Measurements from ENCODE around the gene TTC8. TPM values are rescaled to one million over a fixed set of nuclear protein-coding genes. Genes with fewer than 3 reads are reported as not detected.

Gene TTC8
- total RNA-seq, 1 experiment from 2014 or later = 9.2 TPM

- Histone ChIP-seq H3K18ac (ENCODE audit: insufficient read length, low read depth, low read length) (no peak overlapping the region), H3K9me3 (ENCODE audit: control insufficient read depth, low read depth, low read length) (no peaks in the 10 kb centered on the region), H2BK15ac (ENCODE audit: low read depth, low read length) (no peak overlapping the region), H3K14ac (ENCODE audit: insufficient read depth, low read length) (no peak overlapping the region), H3K4me1 (ENCODE audit: insufficient read depth, low read length) (no peaks in the 10 kb centered on the region), H4K91ac (ENCODE audit: insufficient read length, low read depth, low read length) (no peak overlapping the region), H3K4me2 (ENCODE audit: insufficient read depth, insufficient read length, low read length) (no peak overlapping the region), H3T11ph (ENCODE audit: low read length) (no peak overlapping the region), H2BK20ac (ENCODE audit: low read depth, low read length, poor library complexity, severe bottlenecking) (no peak overlapping the region), H2BK5ac (ENCODE audit: insufficient read length, low read length) (no peak overlapping the region), H4K20me1 (ENCODE audit: control insufficient read depth, insufficient read depth, insufficient read length) (no peaks in the 10 kb centered on the region), H3K56ac (ENCODE audit: insufficient read length, low read depth, low read length) (no peak overlapping the region), H2AFZ (ENCODE audit: low read length) (no peak overlapping the region), H3K27me3 (ENCODE audit: insufficient read depth, low read length) (no peaks in the 10 kb centered on the region), H3K79me1 (ENCODE audit: insufficient read depth, low read depth, low read length, poor library complexity, severe bottlenecking) (no peaks in the 10 kb centered on the region), H4K5ac (ENCODE audit: insufficient read length, low read depth, low read length) (no peak overlapping the region), H2AK5ac (ENCODE audit: insufficient read length, low read length) (no peak overlapping the region), H3K27ac (ENCODE audit: insufficient read length, low read depth, low read length) (no peak overlapping the region), H4K8ac (replicated peaks; ENCODE audit: insufficient read length, low read depth, low read length) (no peak overlapping the region), H3K79me2 (ENCODE audit: insufficient read depth, low read length) (no peaks in the 10 kb centered on the region), H3K9ac (ENCODE audit: extremely low read depth, insufficient read length, low read length) (no peak overlapping the region), H2BK120ac (ENCODE audit: low read depth, low read length, poor library complexity, severe bottlenecking) (no peak overlapping the region), H3K4ac (ENCODE audit: low read depth, low read length) (no peak overlapping the region), H2BK12ac (ENCODE audit: insufficient read length, low read depth, low read length) (no peak overlapping the region), H3K23ac (ENCODE audit: insufficient read length, low read depth, low read length) (no peak overlapping the region), H3K23me2 (ENCODE audit: insufficient read length, low read depth, low read length, poor library complexity, severe bottlenecking) (no peaks in the 10 kb centered on the region)
- no CpG with 5 or more reads among the region's 1 CpG for WGBS (ENCODE audit: extremely low coverage, insufficient read length, low lambda C conversion rate)
- no peaks in the 10 kb centered on the region; a peak in 2 of 7 replicates for H3K36me3 Mint-ChIP-seq (ENCODE audit: insufficient read depth in 1 of 3, low read depth in 3 of 3)
- no peak overlapping the region for H3K4me3 Mint-ChIP-seq
- no peaks in the 10 kb centered on the region for H3K9me3 Mint-ChIP-seq
- DNase-seq = no peak
- no peaks in the 10 kb centered on the region for H3K27me3 Mint-ChIP-seq (ENCODE audit: low read depth)
- no peak for TF ChIP-seq CTCF (conservative IDR thresholded peaks at IDR 0.05)
- H3K27ac Mint-ChIP-seq = no peak overlapping the region
- peaks cover 3 to 10% of the 10 kb centered on the region in 2 experiments; a peak in 2 of 4 replicates for H3K4me1 Mint-ChIP-seq
These were observed 18.0 kb downstream of the TTC8 start for GRCh38 chr14:88842414-88842813.

Measured in H9 (cell line).